HG02970 (cell line): ENCODE results near the gene HJURP.

Experiments used
- ATAC-seq: cut with Tn5 transposase; IDR thresholded peaks from one replicate; pipeline ENCODE4 v1.9.1; 2021; ENCODE audit warnings: mild to moderate bottlenecking, moderate library complexity, moderate number of reproducible peaks; ENCODE audit not compliant: unreplicated experiment, low FRiP score

HJURP gene

GRCh38 chr2:233832414-233832813 lies 21.9 kb downstream of the HJURP start:
- no peak for ATAC-seq

GRCh38 chr2:233831861-233832260 lies 22.5 kb downstream of the HJURP start:
- no peak for ATAC-seq

GRCh38 chr2:233831011-233831721 lies 23.2 kb downstream of the HJURP start:
- no peak for ATAC-seq

GRCh38 chr2:233830111-233830802 lies 24.1 kb downstream of the HJURP start:
- ATAC-seq = no peak

GRCh38 chr2:233829193-233830110 lies 24.9 kb downstream of the HJURP start:
- no peak for ATAC-seq

GRCh38 chr2:233828546-233829192 lies 25.7 kb downstream of the HJURP start:
- no peak for ATAC-seq

GRCh38 chr2:233824373-233824772 lies 30.0 kb downstream of the HJURP start:
- ATAC-seq = no peak

GRCh38 chr2:233823731-233824121 lies 30.6 kb downstream of the HJURP start:
- no peak for ATAC-seq

- ATAC-seq = no peak
These were observed 31.3 kb downstream of the HJURP start for GRCh38 chr2:233822781-233823730.

- ATAC-seq = no peak
These were observed 32.1 kb downstream of the HJURP start for GRCh38 chr2:233822101-233822771.

- no peak for ATAC-seq
These were observed 32.6 kb downstream of the HJURP start for GRCh38 chr2:233821709-233822100.

- no peak for ATAC-seq
These were observed 33.1 kb downstream of the HJURP start for GRCh38 chr2:233821196-233821595.

- no peak for ATAC-seq
These were observed 33.6 kb downstream of the HJURP start for GRCh38 chr2:233820774-233821105.

GRCh38 chr2:233819884-233820773 lies 34.2 kb downstream of the HJURP start:
- ATAC-seq = no peak

- no peak for ATAC-seq
These were observed 35.4 kb downstream of the HJURP start for GRCh38 chr2:233818639-233819621.

- ATAC-seq = no peak
These were observed 36.2 kb downstream of the HJURP start for GRCh38 chr2:233817995-233818638.
